Stomach (tissue), 9 donors: Measurements from ENCODE around the gene MPG. TPM values are rescaled to one million over a fixed set of nuclear protein-coding genes. Genes with fewer than 3 reads are reported as not detected.

Experiments
- DNase-seq, 2 donors: peaks; one replicate each; pipeline versions ENCODE4 v3.0.0 to v3.0.0-alpha.2; 2013 to 2019
- H3K27ac ChIP-seq, 5 donors: fragments of 200-600 bp in 4 of 5; sonication (generic) in 4 of 5; one replicate each; pipeline ENCODE4 v1.5.1; 2013 to 2019; ENCODE audit warnings: mild to moderate bottlenecking in 1 of 5, moderate library complexity in 1 of 5
- H3K27me3 ChIP-seq, 3 donors: fragments of 200-600 bp; sonication (generic); one replicate each; pipeline ENCODE4 v1.5.1; 2017 to 2019; ENCODE audit warnings: mixed run types in 1 of 3
- H3K36me3 ChIP-seq, 4 donors: fragments of 200-600 bp; sonication (generic); 1 replicate in 3 of 4; 2 replicates in 1 of 4; pipeline ENCODE4 v1.5.1; 2016 to 2019
- H3K4me1 ChIP-seq, 4 donors: fragments of 200-600 bp; sonication (generic); one replicate each; pipeline ENCODE4 v1.5.1; 2016 to 2019
- H3K4me3 ChIP-seq, 4 donors: fragments of 200-600 bp; sonication (generic) in 3 of 4; one replicate each; pipeline ENCODE4 v1.5.1; 2016 to 2019; ENCODE audit warnings: mild to moderate bottlenecking in 1 of 4
- H3K9me3 ChIP-seq, 4 donors: fragments of 200-600 bp; sonication (generic); one replicate each; pipeline ENCODE4 v1.5.1; 2016 to 2019
- EP300 ChIP-seq: sonication (generic); formaldehyde crosslinking; IDR thresholded peaks from one replicate; pipeline ENCODE4 v1.6.1; 2017; ENCODE audit warnings: antibody characterized with exemption
- POLR2A ChIP-seq, 4 donors: fragments of 450-650 bp; IDR thresholded peaks; one replicate each; pipeline ENCODE4 v1.6.1; 2016; ENCODE audit warnings: antibody characterized with exemption in 4 of 4, control low read depth in 2 of 4, mild to moderate bottlenecking in 1 of 4, moderate library complexity in 1 of 4
- POLR2AphosphoS5 ChIP-seq, 3 donors: sonication (generic); formaldehyde crosslinking; IDR thresholded peaks; one replicate each; pipeline ENCODE4 v1.6.1; 2016; ENCODE audit warnings: antibody characterized with exemption in 3 of 3
- WGBS, 5 donors: extraction: QIAGEN DNeasy Blood & Tissue Kit in 3 of 5; methylation state at CpG; one replicate each; pipeline versions ENCODE4 v1.1.5 to v1.1.7; 2013 to 2018; 5-methylcytosine and 5-hydroxymethylcytosine counted together
- intact Hi-C: fragments of 100-400 bp; cut with DNase I; formaldehyde crosslinking; loops from one replicate; pipeline ENCODE4 v1.15.1; 2023; ENCODE audit warnings: low total_unique reads
- polyA plus RNA-seq, 3 donors: library from polyadenylated mRNA; stranded (reverse); fragments of 200-250 nt; gene quantifications; one replicate each; pipeline ENCODE4 v1.2.3, GENCODE V29; 2013
- total RNA-seq, 5 donors: library from RNA; depleted of rRNA; stranded (reverse); fragments of >200 nt; gene quantifications; one replicate each; pipeline versions ENCODE4 v1.1.0 to v1.2.3, GENCODE V29; 2014 to 2016
- TF ChIP-seq, protein P1 (sequence below), 7 experiments: fragments of 450-650 bp in 4 of 7; fragments of 200-600 bp in 3 of 7; sonication (generic) in 3 of 7; IDR thresholded peaks; one replicate each; pipeline ENCODE4 v1.5.1; 2016 to 2019; ENCODE audit warnings: antibody characterized with exemption in 7 of 7, control low read depth in 2 of 7, mild to moderate bottlenecking in 1 of 7
- donor health status: healthy with polysubstance abuse.
- donor health status: Bipolar disorder and iron deficiency.
- donor health status: healthy.

The MPG gene
- total and polyA plus RNA-seq, 8 donors = 33.3 to 112 (median 89.3) TPM

DNA sequence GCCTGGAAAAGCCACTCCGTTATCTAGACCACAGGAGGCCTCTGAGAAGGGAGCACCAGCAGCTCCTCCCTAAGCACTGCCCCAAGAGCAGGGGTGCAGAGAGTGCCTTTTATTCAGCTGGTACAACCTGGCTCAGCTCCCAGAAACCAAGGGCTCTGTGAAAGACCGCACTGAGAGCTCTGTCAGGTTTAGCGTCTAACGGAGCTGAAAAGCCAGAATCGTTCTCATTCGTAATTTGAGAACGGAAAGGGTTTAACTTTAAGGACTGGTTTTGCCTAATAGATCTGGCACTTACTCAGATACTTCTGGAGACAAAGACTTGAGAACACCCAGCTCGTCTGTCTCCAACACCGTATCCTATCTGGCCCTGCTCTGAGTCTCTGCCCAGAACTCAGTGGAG lies 13.5 kb downstream of the MPG start:
- DNase-seq = peak; percentile 48 to 78
- H3K27me3 ChIP-seq = no peaks in the 10 kb centered on the region
- TF ChIP-seq POLR2A (IDR thresholded peaks at IDR 0.05) (no peak), POLR2AphosphoS5 (IDR thresholded peaks at IDR 0.05) (no peak), EP300 (no peak)
- TF ChIP-seq, protein P1, sequence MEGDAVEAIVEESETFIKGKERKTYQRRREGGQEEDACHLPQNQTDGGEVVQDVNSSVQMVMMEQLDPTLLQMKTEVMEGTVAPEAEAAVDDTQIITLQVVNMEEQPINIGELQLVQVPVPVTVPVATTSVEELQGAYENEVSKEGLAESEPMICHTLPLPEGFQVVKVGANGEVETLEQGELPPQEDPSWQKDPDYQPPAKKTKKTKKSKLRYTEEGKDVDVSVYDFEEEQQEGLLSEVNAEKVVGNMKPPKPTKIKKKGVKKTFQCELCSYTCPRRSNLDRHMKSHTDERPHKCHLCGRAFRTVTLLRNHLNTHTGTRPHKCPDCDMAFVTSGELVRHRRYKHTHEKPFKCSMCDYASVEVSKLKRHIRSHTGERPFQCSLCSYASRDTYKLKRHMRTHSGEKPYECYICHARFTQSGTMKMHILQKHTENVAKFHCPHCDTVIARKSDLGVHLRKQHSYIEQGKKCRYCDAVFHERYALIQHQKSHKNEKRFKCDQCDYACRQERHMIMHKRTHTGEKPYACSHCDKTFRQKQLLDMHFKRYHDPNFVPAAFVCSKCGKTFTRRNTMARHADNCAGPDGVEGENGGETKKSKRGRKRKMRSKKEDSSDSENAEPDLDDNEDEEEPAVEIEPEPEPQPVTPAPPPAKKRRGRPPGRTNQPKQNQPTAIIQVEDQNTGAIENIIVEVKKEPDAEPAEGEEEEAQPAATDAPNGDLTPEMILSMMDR (IDR thresholded peaks at IDR 0.05) = no peak
- peak overlapping the region in 1 of 5 donors; percentile 35 for H3K27ac ChIP-seq
- WGBS, 5 donors = 29 to 47% (median 35%) methylated on average over 9 of the region's 9 CpGs
- H3K36me3 ChIP-seq = peaks cover 28 to 55% (median 53%) of the 10 kb centered on the region in 4 donors
- H3K4me1 ChIP-seq = peaks cover 0 to 14% (median 5%) of the 10 kb centered on the region in 4 donors
- H3K4me3 ChIP-seq = no peak overlapping the region
- H3K9me3 ChIP-seq = no peaks in the 10 kb centered on the region
- intact Hi-C loops = no loop called here

DNA sequence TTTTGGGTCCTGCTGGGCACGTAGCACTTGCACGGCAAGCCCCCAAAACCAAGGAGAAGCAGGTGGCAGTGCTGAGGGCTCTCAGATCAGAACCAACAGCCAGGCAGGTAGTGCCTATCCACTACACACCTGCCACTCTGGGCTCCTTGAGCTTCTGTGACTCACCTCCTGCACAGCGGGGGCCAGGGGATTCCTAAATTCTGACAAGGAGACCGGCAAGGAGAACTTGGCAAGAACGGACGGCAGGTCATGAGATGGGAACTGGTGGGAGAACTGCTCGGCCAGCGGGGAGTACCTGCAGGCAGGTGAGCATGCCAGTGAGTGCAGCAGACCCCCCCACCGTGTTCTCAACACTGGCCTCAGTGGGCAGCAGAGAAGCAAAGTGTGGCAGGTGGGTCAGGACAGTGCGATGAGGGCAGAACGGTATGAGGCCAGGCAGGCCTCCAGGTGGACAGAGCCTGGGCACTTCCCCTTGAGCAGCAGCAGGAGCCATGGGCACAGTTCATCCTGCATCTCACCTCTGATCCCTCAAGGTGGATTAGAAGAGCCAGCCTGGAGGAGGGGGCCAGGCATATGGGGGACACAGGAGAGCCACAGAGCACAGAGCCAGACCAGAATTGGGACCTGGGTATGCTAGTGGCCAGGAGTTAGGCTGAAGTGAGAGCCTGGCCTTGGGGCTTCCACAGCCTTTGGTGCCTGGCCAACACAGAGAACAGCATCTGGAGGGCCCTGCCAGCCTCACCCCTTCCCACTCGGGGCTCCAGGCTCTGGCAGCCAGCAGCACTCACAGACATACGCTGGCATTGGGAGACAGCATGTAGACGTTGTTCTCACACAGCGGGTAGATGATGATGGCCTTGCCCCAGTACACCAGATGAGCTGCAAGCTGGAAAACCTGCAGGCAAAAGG lies 14.7 kb downstream of the MPG start:
- TF ChIP-seq POLR2AphosphoS5 (IDR thresholded peaks at IDR 0.05) = no peak
- TF ChIP-seq POLR2A (IDR thresholded peaks at IDR 0.05) = no peak
- no peak for TF ChIP-seq EP300
- TF ChIP-seq, protein P1 (IDR thresholded peaks at IDR 0.05) = no peak
- WGBS, 5 donors = 85 to 91% (median 87%) methylated on average over 14 to 15 of the region's 15 CpGs
- no peak overlapping the region for H3K4me3 ChIP-seq
- H3K9me3 ChIP-seq = no peaks in the 10 kb centered on the region
- peaks cover 0 to 24% (median 13%) of the 10 kb centered on the region in 4 donors for H3K4me1 ChIP-seq
- intact Hi-C loops = no loop called here
- no peak overlapping the region for H3K27ac ChIP-seq
- no peaks in the 10 kb centered on the region for H3K27me3 ChIP-seq
- DNase-seq = no peak
- H3K36me3 ChIP-seq = peaks cover 20 to 47% (median 44%) of the 10 kb centered on the region in 4 donors

DNA sequence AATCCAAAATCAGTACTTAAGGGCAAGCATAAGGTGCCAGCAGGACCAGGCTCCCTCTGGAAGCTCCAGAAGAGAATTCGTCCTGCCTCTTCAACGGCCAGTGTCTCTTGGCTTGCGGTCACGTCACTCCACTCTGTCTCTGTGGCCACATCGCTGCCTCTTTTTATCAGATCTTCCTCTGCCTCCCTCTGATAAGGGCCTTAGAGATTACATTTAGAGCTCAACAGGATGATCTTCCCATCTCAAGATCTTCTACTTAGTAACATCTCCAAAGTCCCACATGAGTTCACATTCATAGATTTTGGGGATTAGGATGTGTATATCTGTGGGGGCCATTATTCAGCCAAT lies 16.9 kb downstream of the MPG start:
- H3K4me3 ChIP-seq = no peak overlapping the region
- H3K27me3 ChIP-seq = no peaks in the 10 kb centered on the region
- H3K4me1 ChIP-seq = peaks cover 0 to 24% (median 13%) of the 10 kb centered on the region in 4 donors
- TF ChIP-seq POLR2A (IDR thresholded peaks at IDR 0.05) (no peak), POLR2AphosphoS5 (IDR thresholded peaks at IDR 0.05) (no peak), EP300 (no peak)
- TF ChIP-seq, protein P1 (IDR thresholded peaks at IDR 0.05) = no peak
- H3K9me3 ChIP-seq = no peaks in the 10 kb centered on the region
- no peak overlapping the region for H3K27ac ChIP-seq
- DNase-seq = no peak
- 83 to 93% (median 91%) methylated on average over 5 of the region's 5 CpGs for WGBS, 5 donors
- peaks cover 8 to 43% (median 36%) of the 10 kb centered on the region in 4 donors for H3K36me3 ChIP-seq
- intact Hi-C loops = no loop called here

DNA sequence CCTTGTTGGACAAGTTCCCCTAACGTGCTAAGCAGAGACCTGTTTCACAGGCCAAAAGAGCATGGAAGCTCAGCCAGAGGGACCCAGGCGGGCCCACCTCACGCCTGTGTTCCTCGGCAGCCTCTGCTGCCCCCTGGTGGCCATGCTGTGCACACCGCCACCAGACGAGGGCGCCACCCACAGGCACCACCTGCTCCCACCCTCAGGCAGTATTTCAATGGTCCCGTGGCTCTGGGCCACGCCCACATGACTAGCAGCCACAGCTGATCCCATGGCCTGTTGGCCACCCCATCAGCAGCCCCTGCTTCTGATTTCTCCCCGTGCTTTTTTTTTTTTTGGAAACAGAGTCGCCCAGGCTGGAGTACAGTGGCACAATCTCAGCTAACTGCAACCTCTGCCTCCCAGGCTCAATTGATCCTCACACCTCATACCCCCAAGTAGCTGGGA lies 18.9 kb downstream of the MPG start:
- 5 to 14% (median 7%) methylated on average over 10 to 11 of the region's 11 CpGs for WGBS, 5 donors
- intact Hi-C loops = loop anchor here (2.0 kb wide), 1 partner anchor 28 kb away; no protein-coding TSS in a partner anchor
- H3K36me3 ChIP-seq = peaks cover 4 to 39% (median 32%) of the 10 kb centered on the region in 4 donors

More for the DNA sequence above, 18.9 kb downstream of the MPG start:
- Histone ChIP-seq H3K27ac (no peak overlapping the region), H3K27me3 (no peaks in the 10 kb centered on the region), H3K9me3 (no peaks in the 10 kb centered on the region), H3K4me3 (no peak overlapping the region), H3K4me1 (peaks cover 0 to 21% (median 10%) of the 10 kb centered on the region in 4 donors)
- DNase-seq = peak; percentile 92 to 95
- TF ChIP-seq POLR2AphosphoS5 (IDR thresholded peaks at IDR 0.05) (peak in 2 of 3 donors; percentile 13 to 90), POLR2A (IDR thresholded peaks at IDR 0.05) (no peak), EP300 (no peak)
- TF ChIP-seq, protein P1 (IDR thresholded peaks at IDR 0.05) = peak in 6 of 7 experiments; percentile 94 to 100 (median 98)
